RWPE1 (cell line): ENCODE measurements around the gene ZNF302.

ENCODE experiments used
- CTCF ChIA-PET: fragments of 350-600 bp; sonication (Branson Sonifier 250); formaldehyde crosslinking; extraction: SDS; loops from one replicate; lab custom pipeline; 2021; lab: Yijun Ruan, JAX
- POLR2A ChIA-PET: fragments of 400-600 bp; formaldehyde crosslinking; extraction: SDS; loops from one replicate; lab custom pipeline; 2020; ENCODE audit warnings: antibody characterized with exemption; ENCODE audit not compliant: low non-redundant PET; lab: Yijun Ruan, JAX
- DNase-seq: peaks from one replicate; pipeline ENCODE4 v3.0.0; 2012; ENCODE audit warnings: low spot score
- H3K27ac ChIP-seq: fragments of 450-650 bp; 2 replicates; pipeline ENCODE4 v1.5.1; 2017
- CTCF ChIP-seq: fragments of 450-650 bp; conservative IDR thresholded peaks from 2 replicates; pipeline ENCODE4 v1.5.1; 2017; ENCODE audit warnings: low read depth, mild to moderate bottlenecking

The ZNF302 gene

GRCh38 chr19:34649886-34650543, 27.5 kb upstream of the ZNF302 start:
- DNase-seq = no peak
- CTCF ChIA-PET = no interaction called here
- no peak overlapping the region for H3K27ac ChIP-seq
- TF ChIP-seq CTCF = no peak
- POLR2A ChIA-PET = no interaction called here

- no peak for DNase-seq
- CTCF ChIA-PET = no interaction called here
- no peak for TF ChIP-seq CTCF
- H3K27ac ChIP-seq = no peak overlapping the region
- POLR2A ChIA-PET = no interaction called here
Observed at GRCh38 chr19:34651747-34652146, 25.7 kb upstream of the ZNF302 start.

GRCh38 chr19:34654796-34655195, 22.7 kb upstream of the ZNF302 start:
- no peak overlapping the region for H3K27ac ChIP-seq
- ChIA-PET CTCF (no interaction called here), POLR2A (no interaction called here)
- no peak for TF ChIP-seq CTCF
- no peak for DNase-seq

GRCh38 chr19:34655651-34656050, 21.8 kb upstream of the ZNF302 start:
- ChIA-PET POLR2A (no interaction called here), CTCF (no interaction called here)
- no peak overlapping the region for H3K27ac ChIP-seq
- DNase-seq = no peak
- TF ChIP-seq CTCF = no peak

GRCh38 chr19:34661357-34661756, 16.1 kb upstream of the ZNF302 start:
- CTCF ChIA-PET = interaction anchor here (0.6 kb wide), 1 partner anchor 24 kb away, joined by 3 read pairs; no protein-coding TSS in a partner anchor
- no peak for DNase-seq
- no peak for TF ChIP-seq CTCF
- H3K27ac ChIP-seq = no peak overlapping the region
- POLR2A ChIA-PET = no interaction called here

GRCh38 chr19:34662919-34663318, 14.6 kb upstream of the ZNF302 start:
- no peak for TF ChIP-seq CTCF
- POLR2A ChIA-PET = no interaction called here
- peak; percentile 13 for DNase-seq
- H3K27ac ChIP-seq = no peak overlapping the region
- CTCF ChIA-PET = interaction anchor here (0.6 to 0.7 kb wide), 3 partner anchors 127 to 1808 kb away, joined by 3 to 4 read pairs (median 3); no protein-coding TSS in a partner anchor
